GM19238 (cell line): Measurements from ENCODE around the gene USP1.

Experiments
- DNase-seq: peaks from one replicate; pipeline ENCODE4 v3.0.0; 2011; ENCODE audit warnings: low spot score; ENCODE audit not compliant: insufficient read length

Gene USP1

GRCh38 chr1:62487956-62488355 is 51.1 kb downstream of the USP1 start:
- DNase-seq: no peak

GRCh38 chr1:62492521-62492920 is 55.7 kb downstream of the USP1 start:
- no peak for DNase-seq

GRCh38 chr1:62493656-62494055 is 56.8 kb downstream of the USP1 start:
- DNase-seq: no peak

- no peak for DNase-seq
These were observed 57.3 kb downstream of the USP1 start for GRCh38 chr1:62494137-62494536.

- DNase-seq: no peak
These were observed 63.4 kb downstream of the USP1 start for GRCh38 chr1:62500210-62500609.
